HG02642 (cell line): ENCODE data around the gene NKD2.

Experiments
- ATAC-seq: cut with Tn5 transposase; IDR thresholded peaks from one replicate; pipeline ENCODE4 v1.9.1; 2021; ENCODE audit warnings: mild to moderate bottlenecking; ENCODE audit not compliant: unreplicated experiment, poor library complexity

The NKD2 gene

DNA sequence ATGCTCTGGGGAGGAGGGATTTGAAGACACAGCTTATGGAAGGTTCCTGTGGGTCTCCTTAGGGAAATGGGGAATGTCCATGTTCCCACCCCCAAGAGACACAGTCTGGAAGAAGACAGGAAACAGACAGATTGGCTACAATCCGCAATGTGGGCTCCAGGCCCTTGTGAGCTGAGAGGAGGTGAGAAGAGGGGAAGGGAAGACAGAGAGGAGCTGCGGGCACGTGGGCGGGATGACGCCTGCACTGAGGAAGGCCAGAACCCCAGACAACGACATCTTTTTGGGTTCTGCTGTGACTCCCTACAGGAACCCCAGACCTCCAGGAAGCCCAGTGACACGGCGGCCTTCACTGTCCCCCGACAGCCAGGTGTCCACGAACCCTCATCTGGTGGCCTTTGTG, 29.9 kb upstream of the NKD2 start:
- no peak for ATAC-seq

GRCh38 chr5:979100-979817, 29.3 kb upstream of the NKD2 start:
- ATAC-seq: no peak

DNA sequence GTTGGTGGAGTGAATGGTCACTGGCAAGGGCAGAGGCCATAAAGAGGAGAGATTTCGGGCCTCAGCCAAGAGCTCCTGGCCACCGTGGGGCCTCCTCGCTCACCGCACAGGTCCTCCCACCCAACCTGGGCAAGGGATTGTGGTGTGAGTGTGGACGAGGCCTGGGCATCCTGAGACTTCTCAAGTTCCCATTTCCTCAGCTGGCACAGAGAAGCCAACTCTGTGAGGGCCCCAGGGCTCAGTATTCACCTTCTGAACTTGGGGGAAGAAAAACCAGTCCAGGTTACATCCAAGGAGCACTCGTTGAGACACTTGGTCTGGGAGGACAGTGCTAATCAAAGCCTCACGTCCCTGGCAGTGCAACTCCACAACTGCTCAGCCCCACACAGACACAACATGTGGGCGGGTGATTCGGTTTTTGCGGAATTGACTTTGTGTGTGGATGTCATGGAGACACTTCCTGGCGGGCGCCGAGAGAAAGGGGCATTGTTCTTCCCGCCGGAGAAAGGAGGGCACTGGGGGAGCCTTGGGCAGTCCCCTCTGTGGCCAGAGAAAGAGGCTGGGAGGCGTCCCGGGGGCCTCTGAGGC, 28.5 kb upstream of the NKD2 start:
- no peak for ATAC-seq

DNA sequence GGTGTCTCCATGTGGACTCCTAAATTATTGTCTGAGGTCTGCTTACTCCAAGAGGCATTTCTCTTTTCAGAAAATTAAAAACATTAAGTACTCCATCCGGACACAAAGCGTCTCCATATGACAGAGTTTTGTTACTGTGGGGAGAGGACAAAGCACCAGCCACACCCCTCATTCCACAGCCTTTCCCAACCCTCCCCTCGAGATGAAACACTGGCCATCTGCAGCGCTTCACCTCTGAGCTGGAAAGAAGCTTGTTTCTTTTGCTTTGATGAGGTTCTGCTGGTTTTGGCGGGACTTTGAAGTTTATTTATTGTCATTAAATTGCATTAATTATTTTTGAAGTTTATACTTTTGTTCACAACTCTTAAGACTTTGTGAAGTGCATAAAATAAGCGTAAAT, 27.6 kb upstream of the NKD2 start:
- ATAC-seq: no peak

DNA sequence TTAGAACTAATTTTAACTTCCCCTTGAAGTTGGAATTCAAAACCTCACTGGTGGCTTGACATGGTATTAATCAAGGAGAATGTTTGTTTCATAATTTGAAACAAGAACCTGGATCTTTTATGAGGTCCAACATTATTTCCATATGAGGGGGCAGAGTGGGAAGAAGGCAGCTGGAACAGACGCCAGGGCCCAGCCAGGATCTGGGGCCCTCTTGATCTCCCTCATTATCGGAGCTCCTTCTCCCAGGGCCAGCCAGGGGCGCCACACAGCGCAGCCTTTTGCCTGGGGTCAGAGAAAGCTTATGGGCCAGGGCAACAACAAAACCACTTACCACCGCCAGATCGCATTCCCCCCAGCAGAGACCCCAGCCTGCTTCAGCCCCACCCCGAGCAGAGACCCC, 27.1 kb upstream of the NKD2 start:
- ATAC-seq: no peak

DNA sequence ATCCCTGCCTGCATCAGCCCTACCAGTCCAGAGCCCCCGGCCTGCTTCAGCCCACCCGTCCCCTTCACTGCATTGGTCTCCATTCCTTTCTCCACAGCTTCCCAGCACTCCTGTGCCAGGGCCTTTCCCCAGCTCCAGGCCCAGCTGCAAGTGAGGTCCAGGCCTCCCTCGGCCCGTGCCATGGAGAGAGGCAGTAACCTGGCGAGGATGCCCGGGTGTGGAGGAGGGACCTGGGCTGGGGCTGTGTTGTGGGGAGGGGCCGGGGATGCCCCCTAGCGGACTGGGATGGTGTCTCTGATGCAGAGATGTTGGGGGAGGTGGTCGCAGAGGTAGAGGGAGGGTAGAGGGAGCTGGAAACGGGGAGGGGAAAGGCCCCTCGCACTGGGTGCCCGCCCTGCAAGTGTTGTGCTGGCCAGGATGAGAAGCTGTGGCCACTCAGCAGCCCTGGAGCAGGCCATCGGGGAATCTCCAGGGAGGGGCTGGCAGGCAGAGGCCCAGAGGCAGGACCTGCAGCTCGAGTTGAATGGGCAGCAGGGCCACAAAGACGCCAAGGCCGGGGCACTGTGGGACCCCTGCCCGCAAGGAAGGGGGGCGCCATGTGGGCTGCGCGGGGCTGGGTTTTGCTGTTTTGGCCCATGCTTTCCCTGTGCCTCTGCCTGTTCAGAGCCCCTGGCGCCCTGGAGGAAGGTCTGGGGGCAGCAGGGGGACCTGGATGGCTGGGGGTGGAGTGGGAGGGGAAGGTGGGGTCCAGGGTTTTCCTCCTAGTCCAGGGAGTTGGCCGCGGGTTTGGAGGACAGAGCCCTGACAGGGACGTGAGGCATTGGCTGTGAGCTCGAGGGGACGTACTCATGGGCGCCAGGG, 26.0 kb upstream of the NKD2 start:
- ATAC-seq: no peak

DNA sequence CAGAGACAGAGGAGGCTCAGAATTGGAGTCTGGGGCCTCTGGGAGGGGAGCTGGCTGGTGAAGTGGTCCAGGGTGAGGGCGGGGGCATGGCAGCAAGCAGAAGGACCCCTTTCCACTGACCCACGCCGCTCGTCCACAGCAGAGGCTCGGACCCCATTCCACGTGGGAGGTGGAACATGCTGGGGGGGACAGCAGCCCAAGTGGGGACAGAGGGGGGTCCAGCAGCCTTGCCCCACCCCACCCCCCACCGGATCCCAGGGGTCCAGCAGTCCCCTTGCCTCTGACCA, 25.4 kb upstream of the NKD2 start:
- no peak for ATAC-seq

GRCh38 chr5:983568-983967, 25.0 kb upstream of the NKD2 start:
- no peak for ATAC-seq

GRCh38 chr5:984774-985173, 23.8 kb upstream of the NKD2 start:
- no peak for ATAC-seq

- ATAC-seq: no peak
Observed at GRCh38 chr5:987761-988160, 20.8 kb upstream of the NKD2 start.

DNA sequence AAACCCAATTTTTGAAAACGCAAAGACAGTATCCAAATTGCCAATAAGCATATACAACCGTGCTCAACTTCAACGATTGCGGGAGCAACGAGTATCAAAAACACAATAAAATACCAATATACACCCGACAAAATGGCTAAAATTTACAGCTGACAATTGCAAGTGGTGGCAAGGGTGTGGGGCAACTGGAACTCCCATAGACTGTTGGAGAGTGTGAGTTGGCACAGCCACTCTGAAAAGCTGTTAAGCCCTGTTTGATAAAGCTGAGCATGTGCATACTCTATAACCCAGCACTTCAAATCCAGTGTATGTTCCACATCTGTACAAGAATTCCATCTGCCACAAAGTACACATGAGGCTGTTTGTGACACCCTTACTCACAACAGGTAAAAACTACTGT, 20.3 kb upstream of the NKD2 start:
- no peak for ATAC-seq

GRCh38 chr5:989961-990530, 18.6 kb upstream of the NKD2 start:
- ATAC-seq: no peak

DNA sequence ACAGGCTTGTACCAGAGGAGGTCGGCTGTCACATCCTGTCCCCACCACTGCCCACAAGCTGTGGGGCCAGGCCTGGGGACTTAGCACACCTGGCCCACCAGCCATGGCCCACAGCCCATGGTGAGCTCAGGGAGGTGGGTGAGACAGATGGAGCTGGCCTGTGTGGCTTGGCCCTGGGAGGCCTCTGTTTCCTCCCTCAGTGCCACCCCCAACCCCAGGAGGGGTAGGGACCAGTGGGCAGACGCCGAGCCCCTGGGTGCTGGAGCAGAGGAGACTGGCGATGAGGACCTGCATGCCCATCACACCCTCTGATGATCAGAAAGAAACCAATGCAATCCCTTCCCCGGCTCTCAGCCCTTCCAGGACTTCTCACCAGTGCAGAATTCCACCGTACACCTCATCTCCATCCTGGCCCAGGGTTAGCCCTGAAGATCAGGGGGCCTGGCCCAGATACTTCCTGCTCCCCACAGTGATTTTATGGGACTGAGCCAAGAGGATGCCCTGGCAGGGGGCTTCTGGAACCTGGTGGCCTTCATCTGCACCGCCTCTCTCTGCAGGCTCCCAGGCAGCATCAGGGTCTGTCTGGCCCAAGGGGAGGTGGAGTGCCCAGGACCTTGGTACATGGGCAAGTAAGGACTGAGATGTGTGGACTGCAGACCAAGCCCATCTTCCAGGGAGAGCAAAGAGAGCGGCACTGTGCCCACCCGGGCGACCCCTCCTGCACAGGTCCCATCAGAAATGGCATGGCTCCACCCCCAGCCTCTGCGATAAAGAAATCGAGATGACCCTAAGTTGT, 16.9 kb upstream of the NKD2 start:
- ATAC-seq: no peak

- ATAC-seq: no peak
Observed at GRCh38 chr5:994272-994607, 14.4 kb upstream of the NKD2 start.

- no peak for ATAC-seq
Observed at GRCh38 chr5:994821-995220, 13.8 kb upstream of the NKD2 start.

DNA sequence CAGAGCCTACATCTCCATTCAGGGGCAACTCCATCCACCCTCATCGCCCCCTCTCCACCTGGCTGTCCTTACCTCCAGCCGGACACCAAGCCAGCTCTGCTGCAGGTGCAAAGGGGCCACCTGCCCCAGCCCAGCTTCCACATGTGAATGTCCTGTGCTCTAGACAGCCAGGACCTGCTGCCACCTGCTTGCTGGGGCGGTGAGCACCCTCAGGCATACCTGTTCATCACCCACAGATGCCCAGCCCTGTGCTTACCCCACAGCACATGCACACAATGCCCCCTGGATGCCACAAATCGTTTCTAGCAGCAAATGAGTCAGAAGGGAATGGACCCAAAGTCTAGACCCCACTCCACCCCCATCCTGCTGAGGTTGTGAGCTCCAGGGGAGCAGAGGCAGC, 13.3 kb upstream of the NKD2 start:
- no peak for ATAC-seq

GRCh38 chr5:997001-997474, 11.6 kb upstream of the NKD2 start:
- ATAC-seq: no peak

DNA sequence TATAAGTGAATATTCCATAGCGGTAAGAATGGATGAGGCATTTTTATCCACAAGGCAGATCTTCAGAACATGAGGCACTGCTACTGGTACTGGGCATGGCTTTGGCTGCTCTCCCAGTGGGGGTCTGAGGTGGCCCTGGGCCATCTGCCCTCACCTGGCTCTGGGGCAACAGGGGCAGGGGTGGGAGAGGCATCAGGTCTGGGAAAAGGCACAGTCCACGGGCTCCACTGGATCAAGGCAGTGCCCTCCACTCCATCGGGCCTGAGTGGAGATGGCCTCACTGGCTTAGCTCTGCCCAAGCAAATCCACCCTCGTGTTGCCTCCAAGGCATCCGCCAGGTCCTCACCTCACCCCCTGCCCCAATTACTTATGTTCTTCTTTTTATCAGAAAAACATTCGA, 10.9 kb upstream of the NKD2 start:
- no peak for ATAC-seq

DNA sequence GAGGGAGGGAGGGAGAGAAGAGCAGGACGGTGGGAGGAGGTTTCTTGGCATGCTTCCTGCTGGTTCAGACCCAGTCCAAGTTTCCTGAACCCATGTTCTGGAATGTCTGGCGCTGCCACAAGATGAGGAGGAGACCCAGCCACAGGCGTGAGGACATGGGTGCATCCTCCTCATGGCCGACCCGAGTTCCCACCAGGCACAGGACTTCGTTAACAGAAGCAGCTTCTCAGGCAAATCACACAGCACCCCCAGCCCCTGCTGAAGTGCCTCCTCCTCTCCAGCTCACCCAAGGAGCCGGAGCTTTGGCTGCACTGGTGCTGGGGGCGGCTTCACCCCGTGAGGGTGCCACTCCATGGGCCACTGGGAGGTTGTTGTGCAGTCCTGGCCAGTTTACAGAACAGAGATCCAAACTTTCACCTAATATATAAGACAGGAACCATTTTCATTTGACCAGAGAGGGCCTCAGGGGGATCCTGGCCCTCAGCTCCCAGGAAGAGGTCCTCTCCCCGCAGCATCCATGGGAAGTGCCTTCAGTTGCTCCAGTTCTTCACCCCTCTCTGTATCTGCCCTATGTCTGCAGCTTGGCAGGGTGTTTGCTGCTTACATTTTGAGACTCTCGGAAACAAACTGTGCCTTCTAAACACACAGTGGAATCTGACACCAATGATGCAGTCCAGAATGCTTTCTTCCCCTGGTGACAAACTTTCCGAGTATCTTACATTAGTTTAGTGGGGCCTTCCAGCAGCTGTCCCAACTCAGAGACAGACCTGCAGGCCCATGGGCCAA, 10.2 kb upstream of the NKD2 start:
- no peak for ATAC-seq

- ATAC-seq: no peak
Observed at GRCh38 chr5:999032-999501, 9.5 kb upstream of the NKD2 start.
